Esophagus squamous epithelium (tissue), 5 donors: ENCODE results near the gene MRPS26. TPM values are rescaled to one million over a fixed set of nuclear protein-coding genes. Genes with fewer than 3 reads are reported as not detected.

Source experiments
- DNase-seq: peaks from one replicate; lab custom pipeline; 2025; lab: John Stamatoyannopoulos, UW
- H3K27ac ChIP-seq, 4 donors: fragments of 200-600 bp; sonication (generic); one replicate each; pipeline ENCODE4 v1.5.1; 2016 to 2019; ENCODE audit warnings: mild to moderate bottlenecking in 1 of 4
- H3K27me3 ChIP-seq, 4 donors: fragments of 200-600 bp; sonication (generic); 1 replicate in 3 of 4; 2 replicates in 1 of 4; pipeline versions ENCODE4 v1.5.1 to v1.6.0; 2017 to 2021; ENCODE audit warnings: antibody characterized with exemption in 1 of 4
- H3K36me3 ChIP-seq, 3 donors: fragments of 200-600 bp; sonication (generic); one replicate each; pipeline ENCODE4 v1.5.1; 2016 to 2019
- H3K4me1 ChIP-seq, 3 donors: fragments of 200-600 bp; sonication (generic); one replicate each; pipeline ENCODE4 v1.5.1; 2017 to 2019
- H3K4me3 ChIP-seq, 4 donors: fragments of 200-600 bp; sonication (generic); 1 replicate in 3 of 4; 2 replicates in 1 of 4; pipeline ENCODE4 v1.5.1; 2016 to 2019; ENCODE audit warnings: mild to moderate bottlenecking in 2 of 4, moderate library complexity in 1 of 4
- H3K9me3 ChIP-seq, 3 donors: fragments of 200-600 bp; sonication (generic); one replicate each; pipeline ENCODE4 v1.5.1; 2016 to 2019
- POLR2A ChIP-seq, 4 donors: fragments of 450-650 bp; IDR thresholded peaks; one replicate each; pipeline ENCODE4 v1.6.1; 2017; ENCODE audit warnings: antibody characterized with exemption in 4 of 4, mild to moderate bottlenecking in 4 of 4, moderate library complexity in 3 of 4
- WGBS, 2 donors: methylation state at CpG; one replicate each; pipeline ENCODE4 v1.1.5; 2018; 5-methylcytosine and 5-hydroxymethylcytosine counted together
- intact Hi-C: fragments of 100-400 bp; cut with DNase I; formaldehyde crosslinking; loops from one replicate; pipeline ENCODE4 v1.15.0; 2022
- total RNA-seq, 4 donors: library from RNA; depleted of rRNA; stranded (reverse); fragments of >200 nt; gene quantifications; one replicate each; pipeline ENCODE4 v1.1.0, GENCODE V29; 2016
- TF ChIP-seq, protein P1 (sequence below), 6 experiments: fragments of 450-650 bp in 4 of 6; fragments of 200-600 bp in 2 of 6; sonication (generic) in 2 of 6; IDR thresholded peaks; one replicate each; pipeline ENCODE4 v1.5.1; 2016 to 2019; ENCODE audit warnings: antibody characterized with exemption in 6 of 6, mild to moderate bottlenecking in 4 of 6, moderate library complexity in 4 of 6
- donor health status: DM: yes; HTN: yes; CAD: no.

Gene MRPS26
- total RNA-seq, 4 donors from 2014 or later: 39.5 to 60.7 (median 50.9) TPM

DNA sequence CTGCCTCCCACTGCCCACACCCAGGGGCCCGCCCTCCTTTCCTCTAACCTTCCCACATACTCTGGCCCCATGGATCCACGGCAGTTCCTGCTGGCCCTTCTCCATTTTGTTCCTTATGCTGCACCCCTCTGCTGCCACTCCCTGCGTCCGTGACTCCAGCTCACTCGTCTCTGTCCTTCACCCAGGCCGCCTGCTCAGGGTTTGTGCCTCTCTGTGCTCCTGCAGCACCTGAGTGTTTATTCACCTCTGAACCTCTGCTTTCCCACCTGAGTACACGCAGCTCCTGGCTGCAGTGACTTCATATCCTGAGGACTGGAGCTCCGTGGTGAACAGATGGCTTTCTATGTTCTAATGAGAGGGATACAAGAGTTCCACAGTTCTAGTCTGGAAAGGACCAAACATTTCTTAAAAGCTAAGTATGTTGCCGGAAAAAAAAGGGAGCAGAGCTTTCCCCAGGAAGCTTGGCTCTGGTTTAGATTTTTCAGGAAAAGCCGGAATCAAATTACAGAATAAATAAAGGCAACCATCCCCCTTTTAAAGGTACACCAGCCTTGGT, 3.9 kb upstream of the MRPS26 start:
- no peak for DNase-seq
- Histone ChIP-seq H3K27me3 (no peaks in the 10 kb centered on the region), H3K9me3 (no peaks in the 10 kb centered on the region), H3K4me3 (no peak overlapping the region), H3K4me1 (peaks cover 3 to 36% (median 9%) of the 10 kb centered on the region in 3 donors), H3K27ac (peak overlapping the region in 3 of 4 donors; percentile 46 to 66 (median 57)), H3K36me3 (peaks cover 9 to 42% (median 14%) of the 10 kb centered on the region in 3 donors)
- WGBS, 2 donors: 26 to 52% methylated on average over 9 to 10 of the region's 10 CpGs
- intact Hi-C loops: no loop called here
- TF ChIP-seq POLR2A (IDR thresholded peaks at IDR 0.05): no peak
- TF ChIP-seq, protein P1, sequence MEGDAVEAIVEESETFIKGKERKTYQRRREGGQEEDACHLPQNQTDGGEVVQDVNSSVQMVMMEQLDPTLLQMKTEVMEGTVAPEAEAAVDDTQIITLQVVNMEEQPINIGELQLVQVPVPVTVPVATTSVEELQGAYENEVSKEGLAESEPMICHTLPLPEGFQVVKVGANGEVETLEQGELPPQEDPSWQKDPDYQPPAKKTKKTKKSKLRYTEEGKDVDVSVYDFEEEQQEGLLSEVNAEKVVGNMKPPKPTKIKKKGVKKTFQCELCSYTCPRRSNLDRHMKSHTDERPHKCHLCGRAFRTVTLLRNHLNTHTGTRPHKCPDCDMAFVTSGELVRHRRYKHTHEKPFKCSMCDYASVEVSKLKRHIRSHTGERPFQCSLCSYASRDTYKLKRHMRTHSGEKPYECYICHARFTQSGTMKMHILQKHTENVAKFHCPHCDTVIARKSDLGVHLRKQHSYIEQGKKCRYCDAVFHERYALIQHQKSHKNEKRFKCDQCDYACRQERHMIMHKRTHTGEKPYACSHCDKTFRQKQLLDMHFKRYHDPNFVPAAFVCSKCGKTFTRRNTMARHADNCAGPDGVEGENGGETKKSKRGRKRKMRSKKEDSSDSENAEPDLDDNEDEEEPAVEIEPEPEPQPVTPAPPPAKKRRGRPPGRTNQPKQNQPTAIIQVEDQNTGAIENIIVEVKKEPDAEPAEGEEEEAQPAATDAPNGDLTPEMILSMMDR (IDR thresholded peaks at IDR 0.05): no peak

DNA sequence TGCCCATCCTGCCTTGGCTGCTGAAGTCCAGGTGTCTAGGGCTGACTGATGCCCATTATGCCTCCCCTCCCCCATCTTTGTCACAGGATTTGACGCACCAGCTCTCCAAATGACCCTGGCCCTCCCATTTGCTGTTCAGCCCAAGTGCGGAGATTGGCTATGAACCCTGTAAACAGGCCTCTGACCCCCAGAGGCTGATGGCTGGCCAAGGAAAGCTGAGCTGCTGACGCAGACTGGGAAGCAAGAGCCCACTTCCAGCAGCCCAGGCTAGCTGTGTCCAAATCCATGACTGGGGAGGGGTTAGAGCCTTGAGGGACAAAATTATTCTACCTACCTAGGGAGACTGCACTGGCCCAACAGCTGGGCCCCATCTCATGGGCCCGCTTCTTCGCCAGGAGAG, 3.2 kb upstream of the MRPS26 start:
- TF ChIP-seq POLR2A (IDR thresholded peaks at IDR 0.05): no peak
- TF ChIP-seq, protein P1 (IDR thresholded peaks at IDR 0.05): no peak
- H3K27me3 ChIP-seq: no peaks in the 10 kb centered on the region
- peaks cover 3 to 37% (median 7%) of the 10 kb centered on the region in 3 donors for H3K36me3 ChIP-seq
- intact Hi-C loops: no loop called here
- no peak overlapping the region for H3K4me3 ChIP-seq
- no peak for DNase-seq
- no peaks in the 10 kb centered on the region for H3K9me3 ChIP-seq
- peaks cover 6 to 43% (median 16%) of the 10 kb centered on the region in 3 donors for H3K4me1 ChIP-seq
- WGBS, 2 donors: 40 to 79% methylated on average over 1 to 2 of the region's 5 CpGs
- peak overlapping the region in 3 of 4 donors; percentile 46 to 66 (median 57) for H3K27ac ChIP-seq

DNA sequence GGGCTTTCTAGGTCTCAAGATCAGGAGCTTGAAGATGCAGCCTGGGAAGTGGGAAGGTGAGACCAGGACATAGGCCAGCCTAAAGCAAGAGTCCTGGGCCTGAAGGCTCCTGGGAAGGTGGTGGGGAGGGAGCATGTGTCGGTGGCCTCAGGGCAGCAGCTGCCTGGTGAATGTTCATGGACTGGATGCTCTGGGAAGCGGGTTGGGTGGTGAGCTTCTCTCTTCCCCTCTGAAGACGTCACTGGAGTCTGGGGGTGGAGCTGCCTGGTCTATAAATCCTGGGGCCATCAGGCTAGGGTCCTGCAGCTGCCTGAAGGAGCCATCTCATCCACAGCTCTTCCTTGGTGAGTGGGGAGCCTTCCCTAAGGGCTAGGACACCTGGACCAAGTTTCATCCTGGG, 2.5 kb upstream of the MRPS26 start, which contains the start of gene GNRH2:
Gene GNRH2 (plus strand): TSS at position 301 of the 400 bp plus-strand sequence. CDS start 793 bp downstream, outside the sequence.
- H3K4me1 ChIP-seq: peaks cover 6 to 47% (median 17%) of the 10 kb centered on the region in 3 donors
- H3K27ac ChIP-seq: peak within 1 kb of the TSS in 3 of 4 donors; percentile 46 to 66 (median 57)
- TF ChIP-seq, protein P1 (IDR thresholded peaks at IDR 0.05): no peak
- no peak for TF ChIP-seq POLR2A (IDR thresholded peaks at IDR 0.05)
- no peak within 1 kb of the TSS for H3K4me3 ChIP-seq
- 86% methylated on average over 3 of the region's 3 CpGs; no CpG with 5 or more reads in 1 of the 2 donors for WGBS, 2 donors
- intact Hi-C loops: no loop called here
- H3K27me3 ChIP-seq: no peaks in the 10 kb centered on the region
- H3K36me3 ChIP-seq: peaks cover 7 to 37% (median 12%) of the 10 kb centered on the region in 3 donors
- DNase-seq: no peak
- H3K9me3 ChIP-seq: no peaks in the 10 kb centered on the region

GRCh38 chr20:3044336-3044965, 1.4 kb upstream of the MRPS26 start:
- peaks cover 6 to 47% (median 17%) of the 10 kb centered on the region in 3 donors for H3K4me1 ChIP-seq
- no peak overlapping the region for H3K4me3 ChIP-seq
- no peak for DNase-seq
- H3K27ac ChIP-seq: no peak overlapping the region
- no peaks in the 10 kb centered on the region for H3K9me3 ChIP-seq
- TF ChIP-seq, protein P1 (IDR thresholded peaks at IDR 0.05): no peak
- no peak for TF ChIP-seq POLR2A (IDR thresholded peaks at IDR 0.05)
- intact Hi-C loops: no loop called here
- H3K27me3 ChIP-seq: no peaks in the 10 kb centered on the region
- peaks cover 15 to 37% (median 20%) of the 10 kb centered on the region in 3 donors for H3K36me3 ChIP-seq
- 60 to 95% methylated on average over 1 to 3 of the region's 8 CpGs for WGBS, 2 donors
